Ascending aorta (tissue), 2 donors: ENCODE results near the gene LRRC25. TPM values are rescaled to one million over a fixed set of nuclear protein-coding genes. Genes with fewer than 3 reads are reported as not detected.

Experiments used
- DNase-seq, 2 donors: peaks; one replicate each; pipeline ENCODE4 v3.0.0-alpha.2; 2019; ENCODE audit warnings: low spot score in 2 of 2
- H3K27ac ChIP-seq, 2 donors: fragments of 200-600 bp; sonication (generic); one replicate each; pipeline ENCODE4 v1.5.1; 2016 to 2017; ENCODE audit warnings: mild to moderate bottlenecking in 1 of 2
- H3K27me3 ChIP-seq: fragments of 200-600 bp; sonication (generic); one replicate; pipeline ENCODE4 v1.5.1; 2017
- H3K36me3 ChIP-seq, 2 donors: fragments of 200-600 bp; sonication (generic); one replicate each; pipeline ENCODE4 v1.5.1; 2016
- H3K4me1 ChIP-seq, 2 donors: fragments of 200-600 bp; sonication (generic); one replicate each; pipeline ENCODE4 v1.5.1; 2016 to 2017; ENCODE audit warnings: mild to moderate bottlenecking in 1 of 2
- H3K4me3 ChIP-seq, 2 donors: fragments of 200-600 bp; sonication (generic); one replicate each; pipeline ENCODE4 v1.5.1; 2016 to 2017; ENCODE audit warnings: mild to moderate bottlenecking in 1 of 2
- H3K9me3 ChIP-seq, 2 donors: fragments of 200-600 bp; sonication (generic); one replicate each; pipeline ENCODE4 v1.5.1; 2016
- intact Hi-C: fragments of 100-400 bp; cut with DNase I; formaldehyde crosslinking; loops from one replicate; pipeline ENCODE4 v1.15.1; 2023
- total RNA-seq: library from RNA; depleted of rRNA; stranded (reverse); fragments of >200 nt; gene quantifications from one replicate; pipeline ENCODE4 v1.1.0, GENCODE V29; 2016
- TF ChIP-seq, protein P1 (sequence below), 3 experiments: fragments of 200-600 bp in 2 of 3; fragments of 450-650 bp in 1 of 3; sonication (generic) in 2 of 3; IDR thresholded peaks; one replicate each; pipeline ENCODE4 v1.5.1; 2016 to 2019; ENCODE audit warnings: antibody characterized with exemption in 3 of 3, mild to moderate bottlenecking in 1 of 3, moderate library complexity in 1 of 3

LRRC25 gene
- total RNA-seq, 1 donor from 2014 or later: 6.9 TPM

- intact Hi-C loops: no loop called here
- Histone ChIP-seq H3K9me3 (no peaks in the 10 kb centered on the region), H3K4me3 (no peak overlapping the region), H3K27ac (peak overlapping the region in 1 of 2 donors; percentile 9), H3K36me3 (peaks cover 20 to 34% of the 10 kb centered on the region in 2 donors), H3K27me3 (no peaks in the 10 kb centered on the region), H3K4me1 (peaks cover 12 to 27% of the 10 kb centered on the region in 2 donors)
- DNase-seq: no peak
- TF ChIP-seq, protein P1, sequence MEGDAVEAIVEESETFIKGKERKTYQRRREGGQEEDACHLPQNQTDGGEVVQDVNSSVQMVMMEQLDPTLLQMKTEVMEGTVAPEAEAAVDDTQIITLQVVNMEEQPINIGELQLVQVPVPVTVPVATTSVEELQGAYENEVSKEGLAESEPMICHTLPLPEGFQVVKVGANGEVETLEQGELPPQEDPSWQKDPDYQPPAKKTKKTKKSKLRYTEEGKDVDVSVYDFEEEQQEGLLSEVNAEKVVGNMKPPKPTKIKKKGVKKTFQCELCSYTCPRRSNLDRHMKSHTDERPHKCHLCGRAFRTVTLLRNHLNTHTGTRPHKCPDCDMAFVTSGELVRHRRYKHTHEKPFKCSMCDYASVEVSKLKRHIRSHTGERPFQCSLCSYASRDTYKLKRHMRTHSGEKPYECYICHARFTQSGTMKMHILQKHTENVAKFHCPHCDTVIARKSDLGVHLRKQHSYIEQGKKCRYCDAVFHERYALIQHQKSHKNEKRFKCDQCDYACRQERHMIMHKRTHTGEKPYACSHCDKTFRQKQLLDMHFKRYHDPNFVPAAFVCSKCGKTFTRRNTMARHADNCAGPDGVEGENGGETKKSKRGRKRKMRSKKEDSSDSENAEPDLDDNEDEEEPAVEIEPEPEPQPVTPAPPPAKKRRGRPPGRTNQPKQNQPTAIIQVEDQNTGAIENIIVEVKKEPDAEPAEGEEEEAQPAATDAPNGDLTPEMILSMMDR (IDR thresholded peaks at IDR 0.05): no peak
Observed at GRCh38 chr19:18440415-18440877, 43.0 kb upstream of the LRRC25 start.

DNA sequence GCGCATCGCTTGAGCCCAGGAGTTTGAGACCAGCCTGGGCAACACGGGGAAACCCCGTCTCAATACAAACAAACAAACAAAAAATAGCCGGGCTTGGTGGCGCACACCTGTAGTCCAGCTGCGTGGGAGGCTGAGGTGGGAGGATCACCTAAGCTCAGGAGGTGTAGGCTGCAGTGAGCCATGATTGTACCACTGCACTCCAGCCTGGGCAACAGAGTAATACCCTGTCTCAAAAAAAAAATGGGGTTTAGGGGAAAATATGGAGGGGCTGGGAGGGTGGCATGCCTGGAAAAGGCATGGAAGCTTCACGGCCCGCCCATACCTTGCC, 42.5 kb upstream of the LRRC25 start:
- peak overlapping the region in 1 of 2 donors; percentile 86 for H3K27ac ChIP-seq
- TF ChIP-seq, protein P1 (IDR thresholded peaks at IDR 0.05): no peak
- no peak for DNase-seq
- H3K9me3 ChIP-seq: no peaks in the 10 kb centered on the region
- H3K4me1 ChIP-seq: peaks cover 12 to 27% of the 10 kb centered on the region in 2 donors
- peaks cover 15 to 30% of the 10 kb centered on the region in 2 donors for H3K36me3 ChIP-seq
- H3K4me3 ChIP-seq: no peak overlapping the region
- no peaks in the 10 kb centered on the region for H3K27me3 ChIP-seq
- intact Hi-C loops: no loop called here

DNA sequence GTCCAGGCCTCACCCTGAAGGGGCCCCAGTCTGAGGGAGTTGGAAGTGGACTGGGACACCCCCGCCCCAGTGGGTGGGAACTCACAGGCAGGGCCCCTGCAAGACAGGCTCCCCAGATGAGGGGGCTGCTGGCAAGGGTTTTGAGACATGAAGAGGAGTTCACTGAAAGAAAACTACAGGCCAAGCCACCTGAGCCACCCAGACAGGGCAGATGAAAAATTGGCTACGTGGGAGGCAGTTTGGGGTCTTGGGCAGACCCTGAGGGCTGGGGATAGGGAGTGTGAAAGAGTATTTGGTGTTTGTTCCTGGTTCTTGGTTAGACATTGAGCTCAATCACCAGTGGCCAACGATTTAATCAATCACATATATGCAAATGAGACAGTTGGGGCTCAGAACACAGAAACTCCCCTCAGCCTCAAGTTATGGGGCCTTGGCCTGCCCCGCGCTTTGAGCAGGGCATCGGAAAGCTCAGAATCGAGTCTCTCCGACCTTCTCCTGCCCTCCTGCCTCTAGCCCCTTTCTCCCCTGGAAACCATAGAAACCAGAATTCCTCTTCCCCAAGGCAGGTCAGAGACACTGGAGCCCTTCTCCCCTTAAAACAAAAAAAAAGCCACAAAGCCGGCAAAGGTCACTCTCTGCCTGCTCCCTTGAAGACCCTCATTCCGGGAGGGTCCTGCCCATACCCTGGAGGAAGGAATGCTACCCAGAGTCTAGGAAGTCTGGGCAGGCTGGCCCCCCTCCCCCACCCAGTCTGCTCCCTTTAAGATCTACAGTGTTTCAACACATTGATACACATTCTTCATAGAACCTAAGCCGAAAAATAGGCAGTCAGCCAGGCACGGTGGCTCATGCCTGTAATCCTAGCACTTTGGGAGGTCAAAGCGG, 41.8 kb upstream of the LRRC25 start:
- DNase-seq: no peak
- Histone ChIP-seq H3K36me3 (peaks cover 9 to 28% of the 10 kb centered on the region in 2 donors), H3K27ac (peak overlapping the region; percentile 84 to 86), H3K9me3 (no peaks in the 10 kb centered on the region), H3K27me3 (no peaks in the 10 kb centered on the region), H3K4me3 (peak overlapping the region in 1 of 2 donors; percentile 73), H3K4me1 (peaks cover 12 to 27% of the 10 kb centered on the region in 2 donors)
- intact Hi-C loops: no loop called here
- TF ChIP-seq, protein P1 (IDR thresholded peaks at IDR 0.05): no peak

- TF ChIP-seq, protein P1 (IDR thresholded peaks at IDR 0.05): no peak
- Histone ChIP-seq H3K4me3 (peak overlapping the region; percentile 64 to 73), H3K36me3 (peaks cover 3 to 20% of the 10 kb centered on the region in 2 donors), H3K9me3 (no peaks in the 10 kb centered on the region), H3K4me1 (peaks cover 16 to 32% of the 10 kb centered on the region in 2 donors), H3K27me3 (no peaks in the 10 kb centered on the region), H3K27ac (peak overlapping the region; percentile 84 to 86)
- intact Hi-C loops: no loop called here
- peak in 1 of 2 donors; percentile 86 for DNase-seq
Observed at GRCh38 chr19:18438331-18439024, 41.1 kb upstream of the LRRC25 start.

DNA sequence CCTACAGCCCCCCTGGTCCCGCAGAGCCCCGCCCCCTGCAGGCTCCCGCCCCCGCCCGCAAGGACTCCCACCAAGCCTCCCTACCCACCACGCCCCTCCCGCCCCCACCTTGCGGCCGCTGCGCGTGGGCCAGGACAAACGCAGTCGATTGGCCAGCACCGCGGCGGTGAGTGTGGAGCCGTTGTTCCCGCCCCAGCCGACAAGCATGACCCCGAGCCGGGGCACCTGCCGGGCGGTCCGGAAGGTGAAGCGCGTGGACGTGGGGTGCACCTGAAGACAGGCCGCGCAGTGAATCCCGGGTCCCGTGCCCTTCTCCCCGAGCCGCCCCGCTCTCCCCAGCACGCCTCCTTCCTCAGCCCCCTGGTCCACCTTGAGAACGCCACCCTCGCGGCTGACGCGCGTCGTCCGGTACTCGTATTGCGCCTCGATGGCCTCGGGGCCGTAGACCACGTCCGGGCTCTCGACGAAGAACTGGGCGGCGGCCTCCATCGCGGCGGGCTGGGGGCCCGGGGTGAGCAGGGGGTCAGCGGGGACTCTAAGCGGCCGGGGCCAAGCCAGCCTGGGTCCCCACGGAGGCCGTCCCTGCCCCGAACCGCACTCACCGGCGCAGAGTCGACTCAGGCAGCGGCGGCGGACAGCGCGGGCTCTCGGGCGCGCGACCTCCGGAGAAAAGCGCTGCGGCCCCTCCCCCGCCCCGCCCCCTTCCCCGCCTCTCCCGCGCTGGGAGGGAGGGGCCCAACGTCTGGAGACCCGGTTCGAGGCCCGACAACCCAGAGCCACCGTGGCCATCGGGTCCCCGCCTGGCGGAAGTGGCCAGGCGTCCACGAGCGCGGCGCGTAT, 40.3 kb upstream of the LRRC25 start, which contains the start of gene ISYNA1:
ISYNA1 (minus strand) TSS at position 643 of the 840 bp plus-strand sequence; CDS start at position 489, 154 bp downstream.
- Histone ChIP-seq H3K27ac (peak within 1 kb of the TSS; percentile 84 to 86), H3K4me1 (peaks cover 16 to 36% of the 10 kb centered on the region in 2 donors), H3K4me3 (peak within 1 kb of the TSS; percentile 64 to 73), H3K9me3 (no peaks in the 10 kb centered on the region), H3K36me3 (peaks cover 3 to 14% of the 10 kb centered on the region in 2 donors), H3K27me3 (no peaks in the 10 kb centered on the region)
- DNase-seq: no peak
- TF ChIP-seq, protein P1 (IDR thresholded peaks at IDR 0.05): no peak
- intact Hi-C loops: loop anchor here (2.0 kb wide), 1 partner anchor 19 kb away; the partner anchor contains the start of gene SSBP4
